ENCODE results near the gene PLA2G4B.

GRCh38 chr15:41801185-41801584, 37.5 kb upstream of the PLA2G4B start:
- TF ChIP-seq POLR2A (IDR thresholded peaks at IDR 0.05; ENCODE audit: low read length) (no peak), GATA1 (IDR thresholded peaks at IDR 0.05; ENCODE audit: low read depth, low read length) (no peak)

Data from erythroblast (primary cell).